Activated T-helper 1 cell treated with anti-CD3 and anti-CD28 coated beads, Interleukin-2, amount 50 U/mL, for 16 hours (primary cell): ENCODE data around the gene SRPK2.
"Not testable (repeated sequence)": the region's sequence is repeated elsewhere in the genome, so short reads cannot be mapped to it uniquely, and the experiment has no call there.

Source experiments
- DNase-seq, 2 donors: peaks; one replicate each; pipeline ENCODE4 v3.0.0-alpha.2; 2020; ENCODE audit warnings: low read depth in 1 of 2, low spot score in 1 of 2

The SRPK2 gene

GRCh38 chr7:105339404-105340323, 49.1 kb downstream of the SRPK2 start:
- no peak for DNase-seq

DNA sequence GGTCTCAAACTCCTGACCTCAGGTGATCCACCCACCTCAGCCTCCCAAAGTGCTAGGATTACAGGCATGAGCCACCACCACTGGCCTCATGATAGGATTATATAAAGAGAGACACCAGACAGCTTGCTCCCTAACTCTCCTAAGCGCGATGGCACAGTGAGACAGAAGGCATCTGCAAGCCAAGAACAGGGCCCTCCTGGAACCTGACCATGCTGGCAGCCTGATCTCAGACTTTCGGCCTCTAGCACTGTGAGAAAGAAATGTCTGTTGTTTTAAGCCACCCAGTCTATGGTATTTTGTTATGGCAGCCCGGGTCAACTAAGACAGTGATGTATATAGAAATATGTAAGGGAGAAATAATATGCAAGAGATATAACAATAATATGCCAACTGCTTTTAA, 51.2 kb downstream of the SRPK2 start:
- no peak for DNase-seq

DNA sequence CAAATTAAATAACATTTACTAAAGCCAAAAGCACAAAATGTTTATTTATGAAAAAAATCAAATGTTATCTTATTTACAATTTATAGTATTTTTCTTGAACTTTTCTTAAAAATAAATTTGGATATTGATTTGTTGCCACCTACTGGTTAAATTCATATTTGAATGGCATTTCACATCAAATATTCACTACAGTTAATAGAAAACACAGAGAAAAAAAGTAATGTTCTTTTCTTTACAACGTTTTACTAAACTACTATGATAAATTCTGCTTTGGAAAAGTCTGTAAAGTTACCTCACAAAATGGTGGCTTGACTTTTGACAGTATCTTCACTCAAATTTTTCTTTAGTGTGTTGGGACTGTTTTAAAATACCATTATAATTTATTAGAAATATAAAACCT, 52.7 kb downstream of the SRPK2 start:
- no peak for DNase-seq

DNA sequence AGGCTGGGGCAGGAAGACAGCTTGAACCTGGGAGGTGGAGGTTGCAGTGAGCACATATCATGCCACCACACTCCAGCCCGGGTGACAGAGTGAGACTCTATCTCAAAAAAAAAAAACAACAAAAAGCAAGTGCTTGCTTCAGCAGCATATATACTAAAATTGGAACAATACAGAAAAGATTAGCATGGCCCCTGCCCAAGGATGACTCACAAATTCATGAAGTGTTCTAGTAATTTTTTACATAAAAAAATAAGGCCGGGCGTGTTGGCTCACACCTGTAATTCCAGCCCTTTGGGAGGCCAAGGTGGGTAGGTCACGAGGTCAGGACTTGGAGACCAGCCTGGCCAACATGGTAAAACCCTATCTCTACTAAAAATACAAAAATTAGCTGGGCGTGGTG, 56.1 kb downstream of the SRPK2 start:
- DNase-seq, result not testable (repeated sequence)

GRCh38 chr7:105330526-105330925, 58.2 kb downstream of the SRPK2 start:
- no peak for DNase-seq

GRCh38 chr7:105327201-105327600, 61.5 kb downstream of the SRPK2 start:
- no peak for DNase-seq

DNA sequence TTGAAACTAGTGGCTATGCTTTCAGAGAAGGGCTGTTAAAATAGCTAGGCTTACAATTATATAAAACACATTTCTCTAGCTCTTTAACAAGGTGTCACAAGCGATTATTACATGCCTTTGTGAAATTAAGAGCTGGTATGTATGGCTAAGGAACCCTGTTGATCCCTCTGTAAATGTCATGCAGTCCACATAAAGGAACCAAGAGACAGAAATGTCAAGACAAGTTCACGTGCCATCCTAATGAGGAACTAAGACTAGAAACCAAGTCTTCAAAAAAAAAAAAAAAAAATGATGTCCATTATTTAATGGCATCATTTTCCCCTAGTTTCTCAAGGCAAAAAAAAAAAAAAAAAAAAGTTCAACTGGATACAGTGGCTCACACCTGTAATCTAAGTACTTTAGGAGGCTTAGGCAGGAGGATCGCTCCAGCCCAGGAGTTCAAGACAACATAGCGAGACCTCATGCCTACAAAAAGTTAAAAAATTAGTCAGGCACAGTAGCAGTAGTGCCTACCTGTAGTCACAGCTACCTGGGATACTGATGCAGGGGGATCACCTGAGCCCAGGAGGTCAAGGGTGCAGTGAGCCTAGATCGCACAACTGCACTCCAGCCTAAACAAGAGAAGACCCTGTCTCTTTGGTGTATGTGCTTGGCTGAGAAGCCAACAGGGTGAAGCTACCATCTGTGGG, 63.4 kb downstream of the SRPK2 start:
- DNase-seq, result no peak

GRCh38 chr7:105324606-105325005, 64.1 kb downstream of the SRPK2 start:
- not testable (repeated sequence) for DNase-seq

- DNase-seq, result no peak
Observed at GRCh38 chr7:105323366-105323765, 65.4 kb downstream of the SRPK2 start.

DNA sequence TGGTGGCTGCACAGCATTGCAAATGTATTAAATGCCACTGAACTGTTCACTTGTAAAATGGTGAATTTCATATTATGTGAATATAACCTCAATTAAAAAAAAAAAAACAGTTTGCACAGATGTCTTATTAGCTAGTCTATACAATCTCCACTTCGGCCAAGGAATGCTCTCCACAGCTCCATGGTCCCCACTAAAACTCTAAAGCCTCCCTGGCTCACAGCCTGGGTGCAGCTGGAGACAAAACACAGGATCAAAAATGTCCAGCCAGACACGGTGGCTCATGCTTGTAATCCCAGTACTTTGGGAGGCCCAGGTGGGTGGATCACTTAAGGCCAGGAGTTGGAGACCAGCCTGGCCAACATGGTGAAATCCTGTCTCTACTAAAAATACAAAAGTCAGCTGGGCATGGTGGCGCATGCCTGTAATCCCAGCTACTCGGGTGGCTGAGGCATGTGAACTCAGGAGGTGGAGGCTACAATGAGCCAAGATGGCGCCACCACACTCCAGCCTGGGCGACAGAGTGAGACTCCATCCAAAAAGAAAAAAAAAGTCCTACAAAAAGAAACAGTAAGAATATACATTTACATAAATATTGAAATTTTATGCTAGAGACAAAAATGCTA, 66.0 kb downstream of the SRPK2 start:
- no peak for DNase-seq

- no peak for DNase-seq
Observed at GRCh38 chr7:105321754-105322455, 66.8 kb downstream of the SRPK2 start.

- DNase-seq, result no peak
Observed at GRCh38 chr7:105320896-105321295, 67.8 kb downstream of the SRPK2 start.

DNA sequence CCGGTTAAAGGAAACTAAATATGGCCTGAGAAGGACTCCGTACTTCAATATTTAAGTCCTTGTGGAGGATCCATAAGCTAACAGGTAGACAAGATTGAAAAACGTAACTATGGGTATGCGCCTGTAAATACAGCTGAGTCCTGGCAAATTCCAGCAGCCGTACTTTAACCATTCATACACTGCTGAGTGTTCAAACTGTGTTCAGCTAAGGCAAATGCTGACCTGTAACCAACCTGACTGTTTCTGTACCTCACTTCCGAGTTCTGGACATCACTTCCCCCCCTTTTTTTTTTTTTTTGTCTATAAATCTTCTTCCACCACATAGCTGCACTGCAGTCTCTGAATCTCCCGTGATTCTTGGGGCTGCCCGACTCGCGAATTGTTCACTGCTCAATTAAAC, 69.1 kb downstream of the SRPK2 start:
- DNase-seq, result no peak

- no peak for DNase-seq
Observed at GRCh38 chr7:105316578-105317344, 72.0 kb downstream of the SRPK2 start.

GRCh38 chr7:105315357-105315756, 73.4 kb downstream of the SRPK2 start:
- DNase-seq, result no peak

- no peak for DNase-seq
Observed at GRCh38 chr7:105309235-105310169, 79.2 kb downstream of the SRPK2 start.

- no peak for DNase-seq
Observed at GRCh38 chr7:105307163-105307672, 81.5 kb downstream of the SRPK2 start.

- DNase-seq, result no peak
Observed at GRCh38 chr7:105306298-105306748, 82.4 kb downstream of the SRPK2 start.

DNA sequence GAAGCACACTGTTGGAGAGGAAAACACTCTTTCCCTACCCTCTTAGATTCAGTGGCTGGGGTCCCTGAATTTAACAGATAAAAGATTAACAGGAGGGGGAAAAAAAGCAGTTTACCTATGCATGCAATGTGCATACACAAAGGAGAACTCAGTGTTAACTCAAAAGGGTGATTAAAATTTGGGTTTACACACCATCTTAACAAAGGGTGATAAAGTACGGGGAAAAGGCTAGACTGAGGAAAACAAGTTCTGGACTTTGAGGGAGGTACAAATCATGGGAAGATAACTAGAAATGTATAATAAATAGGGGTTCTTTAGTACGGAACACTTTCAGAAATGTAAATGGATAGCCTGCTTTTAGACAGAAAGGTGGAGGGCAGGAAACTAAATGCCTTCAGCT, 83.1 kb downstream of the SRPK2 start:
- no peak for DNase-seq
